COR-L47 (cell line): ENCODE results near the gene MBOAT2.
"Not testable (repeated sequence)": the region's sequence is repeated elsewhere in the genome, so short reads cannot be mapped to it uniquely, and the experiment has no call there.

Experiments used
- DNase-seq: peaks from one replicate; lab custom pipeline; 2025; lab: John Stamatoyannopoulos, UW

Gene MBOAT2, protein sequence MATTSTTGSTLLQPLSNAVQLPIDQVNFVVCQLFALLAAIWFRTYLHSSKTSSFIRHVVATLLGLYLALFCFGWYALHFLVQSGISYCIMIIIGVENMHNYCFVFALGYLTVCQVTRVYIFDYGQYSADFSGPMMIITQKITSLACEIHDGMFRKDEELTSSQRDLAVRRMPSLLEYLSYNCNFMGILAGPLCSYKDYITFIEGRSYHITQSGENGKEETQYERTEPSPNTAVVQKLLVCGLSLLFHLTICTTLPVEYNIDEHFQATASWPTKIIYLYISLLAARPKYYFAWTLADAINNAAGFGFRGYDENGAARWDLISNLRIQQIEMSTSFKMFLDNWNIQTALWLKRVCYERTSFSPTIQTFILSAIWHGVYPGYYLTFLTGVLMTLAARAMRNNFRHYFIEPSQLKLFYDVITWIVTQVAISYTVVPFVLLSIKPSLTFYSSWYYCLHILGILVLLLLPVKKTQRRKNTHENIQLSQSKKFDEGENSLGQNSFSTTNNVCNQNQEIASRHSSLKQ

DNA sequence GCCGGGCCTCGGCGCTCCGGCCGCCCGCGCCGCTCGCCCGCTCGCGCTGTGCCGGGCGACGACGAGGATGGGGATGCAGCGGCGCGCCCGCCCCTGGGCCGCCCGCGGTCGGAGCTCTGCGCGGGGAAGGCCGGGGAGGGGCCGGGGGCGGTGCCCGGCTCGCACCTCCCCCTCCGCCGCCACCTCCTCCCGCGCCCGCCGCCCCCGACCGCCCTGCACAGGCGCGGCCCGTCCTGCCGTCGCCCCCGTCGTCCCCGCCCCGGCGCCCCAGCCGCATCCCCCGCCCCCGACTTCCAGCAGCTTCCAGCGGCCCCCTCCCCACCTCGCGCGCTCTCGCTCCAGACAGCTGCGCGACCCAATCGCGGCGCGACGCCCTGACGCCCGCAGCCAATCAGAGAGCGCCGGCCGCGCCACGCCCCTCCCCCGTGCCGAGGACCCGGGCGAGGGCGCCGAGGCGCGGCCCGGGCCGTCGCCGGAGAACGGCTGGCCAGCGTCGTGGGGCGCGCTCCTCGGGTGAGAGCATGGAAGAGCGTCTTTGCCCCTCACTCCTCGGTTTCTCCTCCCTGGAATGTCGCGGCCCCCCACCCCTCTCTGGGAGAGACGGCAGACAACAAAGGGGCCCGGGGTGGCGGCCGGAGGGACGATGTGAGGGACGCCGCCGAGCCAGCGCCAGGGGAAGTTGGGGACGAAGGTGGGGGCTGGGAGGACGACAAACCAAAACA is at the start of gene MBOAT2:
TSS of gene MBOAT2 (minus strand) at position 69 of the 722 bp plus-strand sequence. CDS start 70 bp downstream, outside the sequence.
- DNase-seq = peak; percentile 95

DNA sequence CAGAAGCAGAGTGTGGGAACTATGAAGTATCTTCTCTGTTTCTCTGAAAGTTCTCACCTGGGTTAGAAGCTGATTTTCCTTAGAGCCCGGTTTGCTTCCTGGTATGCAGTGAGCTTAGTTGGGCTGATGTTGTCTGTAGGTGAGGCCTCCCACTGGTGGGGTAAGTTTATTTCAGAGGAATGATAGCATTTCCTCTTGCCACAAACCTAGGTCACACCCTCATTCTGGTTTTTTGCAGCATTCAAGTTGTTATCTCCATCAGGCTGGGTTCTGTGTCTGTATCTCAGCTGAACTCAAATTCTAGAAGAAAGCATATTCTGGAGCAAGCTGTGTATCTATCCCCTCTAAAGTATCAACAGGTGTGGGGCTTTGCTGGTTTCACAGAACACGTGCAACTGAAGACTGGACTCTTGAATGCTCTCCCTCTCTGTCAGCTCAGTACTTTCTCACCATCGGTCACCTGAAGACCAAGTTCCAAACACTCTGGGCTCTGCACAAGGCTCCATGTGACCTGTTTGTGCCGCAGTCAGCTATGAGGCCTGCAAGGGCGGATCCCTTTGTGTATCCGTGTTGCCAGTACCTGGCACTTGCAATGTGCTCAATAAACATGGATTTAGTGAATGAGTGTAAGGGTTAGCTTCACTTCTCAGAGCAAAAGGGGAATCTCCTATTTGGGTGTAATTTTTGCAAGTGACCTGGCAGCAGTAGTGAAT is 49.5 kb upstream of the MBOAT2 start:
- DNase-seq = no peak

DNA sequence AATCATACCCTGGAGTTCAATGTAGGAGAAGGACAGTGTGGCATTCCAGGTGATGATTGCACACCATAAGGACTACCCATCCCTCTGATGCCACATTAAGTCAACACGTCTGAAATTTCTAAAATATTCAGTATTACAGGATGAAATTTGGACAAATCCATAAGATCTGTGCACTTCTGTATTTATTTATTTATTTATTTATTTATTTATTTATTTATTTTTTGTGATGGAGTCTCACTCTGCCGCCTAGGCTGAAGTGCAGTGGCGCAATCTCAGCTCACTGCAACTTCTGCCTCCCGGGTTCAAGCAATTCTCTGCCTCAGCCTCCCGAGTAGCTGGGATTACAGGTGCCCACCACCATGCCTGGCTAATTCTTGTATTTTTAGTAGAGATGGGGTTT is 48.0 kb upstream of the MBOAT2 start:
- DNase-seq = not testable (repeated sequence)

DNA sequence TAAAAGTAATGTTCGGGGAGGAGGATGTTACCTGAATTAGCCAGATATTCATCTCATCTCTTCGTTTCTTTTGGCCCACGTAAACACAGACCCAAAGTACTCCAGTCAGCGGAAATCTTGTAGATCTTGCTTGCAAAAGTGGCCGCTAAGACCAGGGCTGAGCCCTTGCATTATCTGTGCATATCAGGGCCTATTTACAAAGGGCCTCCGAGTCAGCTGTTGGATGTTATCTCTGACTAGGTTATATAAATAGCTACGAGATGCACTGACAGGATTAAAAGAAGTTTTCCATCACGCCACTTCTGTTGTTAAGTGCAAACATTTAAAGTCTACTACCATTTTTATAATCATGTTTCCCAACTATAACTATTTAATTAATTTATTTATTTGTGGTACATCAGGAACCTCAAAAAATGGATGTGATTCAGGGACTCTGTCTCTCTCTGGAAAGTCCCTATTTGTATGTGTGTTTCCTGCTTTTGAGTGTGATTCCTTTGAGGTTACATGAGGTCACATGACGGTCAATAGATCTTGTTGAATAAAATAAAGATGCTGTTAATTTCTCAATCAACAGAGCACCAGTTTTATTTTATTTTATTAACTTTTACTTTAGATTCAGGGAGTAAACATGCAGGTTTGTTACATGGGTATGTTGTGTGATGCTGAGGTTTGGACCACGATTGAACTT is 46.8 kb upstream of the MBOAT2 start:
- no peak for DNase-seq

- DNase-seq = no peak
Measured at GRCh38 chr2:9045595-9045994, 42.1 kb upstream of the MBOAT2 start.

- DNase-seq = not testable (repeated sequence)
Measured at GRCh38 chr2:9043491-9043890, 40.0 kb upstream of the MBOAT2 start.

- no peak for DNase-seq
Measured at GRCh38 chr2:9037166-9037565, 33.7 kb upstream of the MBOAT2 start.

- no peak for DNase-seq
Measured at GRCh38 chr2:9033385-9034168, 30.1 kb upstream of the MBOAT2 start.

GRCh38 chr2:9032536-9033255 is 29.2 kb upstream of the MBOAT2 start:
- DNase-seq = no peak

DNA sequence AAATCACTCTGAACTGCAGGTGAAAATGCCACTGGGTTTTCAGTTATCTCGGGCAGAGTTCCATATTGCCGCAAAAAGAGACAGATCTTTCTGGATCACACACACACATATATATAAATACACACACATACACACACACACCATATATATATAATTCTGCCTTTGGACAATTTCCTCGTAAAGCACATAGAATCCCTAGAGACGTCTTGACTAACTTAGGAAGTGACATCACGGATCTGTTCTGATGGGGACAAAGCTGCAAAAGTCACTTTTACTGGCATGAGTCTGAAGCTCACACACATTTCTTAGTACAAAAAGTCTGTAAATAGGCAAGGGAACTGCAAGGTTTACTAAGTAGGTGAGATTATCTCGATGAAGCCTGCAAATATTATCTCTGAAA is 28.6 kb upstream of the MBOAT2 start:
- no peak for DNase-seq

- no peak for DNase-seq
Measured at GRCh38 chr2:9031246-9031645, 27.8 kb upstream of the MBOAT2 start.

- DNase-seq = no peak
Measured at GRCh38 chr2:9030841-9031240, 27.4 kb upstream of the MBOAT2 start.

DNA sequence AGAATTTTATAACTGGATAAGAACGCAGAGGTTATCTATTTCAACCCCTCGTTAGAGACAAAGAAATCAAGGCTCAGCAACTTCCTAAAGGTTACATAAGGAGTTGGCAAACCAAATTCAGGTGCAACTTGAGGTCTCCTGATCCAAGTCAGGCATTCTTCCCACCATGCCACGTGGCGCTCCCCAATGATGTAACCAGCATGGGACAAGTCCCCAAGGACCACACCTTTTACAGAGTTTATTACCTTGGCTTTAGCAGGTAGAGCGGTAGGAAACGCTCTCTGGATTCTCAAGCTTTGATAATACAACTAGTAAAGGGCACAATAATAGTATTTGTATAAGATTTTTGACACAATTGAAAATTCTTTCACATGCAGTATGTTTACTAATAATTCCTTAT is 26.7 kb upstream of the MBOAT2 start:
- DNase-seq = no peak

DNA sequence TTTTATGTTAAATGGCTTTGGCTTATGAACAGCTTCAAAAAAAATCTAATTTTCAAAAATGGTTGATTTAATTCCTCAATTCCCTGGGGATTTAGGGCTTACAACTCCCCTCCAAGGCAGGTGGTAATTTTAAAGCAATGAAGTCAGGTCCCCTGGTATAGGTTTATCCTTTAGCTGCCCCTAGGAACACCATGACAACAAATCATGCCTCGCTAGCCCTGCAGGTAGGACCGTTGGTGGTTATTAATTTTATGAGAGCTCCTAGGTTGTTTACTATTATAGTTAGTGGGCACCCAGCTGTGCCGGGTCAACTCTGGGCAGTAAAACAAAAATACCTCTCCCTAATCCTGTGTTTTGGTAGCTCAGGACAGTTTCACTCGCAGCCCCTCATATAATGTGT is 26.2 kb upstream of the MBOAT2 start:
- DNase-seq = peak; percentile 53

GRCh38 chr2:9027884-9028283 is 24.4 kb upstream of the MBOAT2 start:
- DNase-seq = no peak

GRCh38 chr2:9025746-9026145 is 22.3 kb upstream of the MBOAT2 start:
- no peak for DNase-seq

- DNase-seq = no peak
Measured at GRCh38 chr2:9024575-9024974, 21.1 kb upstream of the MBOAT2 start.

DNA sequence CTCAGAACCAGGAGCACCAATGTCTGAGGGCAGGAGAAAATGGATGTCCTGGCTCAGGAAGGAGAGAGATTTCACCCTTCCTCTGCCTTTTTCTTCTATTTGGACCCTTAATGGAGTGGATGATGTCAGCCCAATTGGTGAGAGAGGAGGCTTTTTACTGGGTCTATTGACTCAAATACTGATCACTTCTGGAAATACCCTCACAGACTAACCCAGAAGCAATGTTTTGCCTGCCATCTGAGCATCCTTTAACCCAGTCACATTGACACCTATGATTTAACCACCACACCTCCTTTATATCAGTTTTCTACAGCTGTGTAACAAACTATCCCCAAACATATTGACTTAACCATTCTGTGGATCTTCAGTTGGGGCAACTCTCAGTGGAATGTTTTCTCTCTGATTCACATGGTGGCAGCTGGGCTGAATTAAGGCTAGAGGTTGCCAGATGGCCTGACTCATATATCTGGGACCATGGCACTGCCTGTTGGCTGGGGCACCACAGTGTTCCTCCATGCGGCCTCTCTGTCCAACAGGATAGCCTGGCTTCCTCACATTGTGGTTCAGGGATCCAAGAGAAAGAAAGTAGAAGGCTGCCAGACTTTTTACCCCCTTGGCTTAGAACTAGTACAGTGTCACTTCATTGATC is 18.2 kb upstream of the MBOAT2 start:
- DNase-seq = no peak

GRCh38 chr2:9020267-9020666 is 16.8 kb upstream of the MBOAT2 start:
- no peak for DNase-seq

DNA sequence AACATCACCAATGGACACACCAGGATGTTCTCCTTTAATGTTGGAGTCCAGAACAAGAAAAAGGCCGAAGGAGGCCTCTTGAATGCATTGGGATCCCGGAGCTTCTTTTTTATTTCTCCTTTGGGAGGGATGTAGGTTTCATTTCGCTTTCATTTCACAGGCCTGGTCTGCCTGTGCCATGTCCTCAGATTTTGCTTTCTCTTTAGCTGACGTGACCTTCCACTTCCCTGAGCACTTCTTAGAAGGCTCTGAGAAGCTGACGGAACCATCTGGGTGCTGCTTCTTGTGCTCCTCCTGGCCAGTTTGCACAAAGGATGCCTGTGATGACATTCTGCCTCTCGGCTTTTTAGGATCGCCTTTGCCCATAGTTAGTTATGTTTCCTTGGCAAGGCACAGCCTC is 15.1 kb upstream of the MBOAT2 start:
- no peak for DNase-seq
